OCI-LY7 (cell line): ENCODE results near the gene EXOSC6.
"Not testable (repeated sequence)": the region's sequence is repeated elsewhere in the genome, so short reads cannot be mapped to it uniquely, and the experiment has no call there.

Experiments
- EZH2phosphoT487 ChIP-seq: fragments of 200-600 bp; sonication (generic); IDR thresholded peaks from 2 replicates; pipeline ENCODE4 v1.6.1; 2018; ENCODE audit warnings: low read depth, borderline replicate concordance, mild to moderate bottlenecking, mixed run types, antibody characterized with exemption, low read length, moderate library complexity, mixed read lengths
- TF ChIP-seq, protein P1 (sequence below): fragments of 200-600 bp; sonication (generic); conservative IDR thresholded peaks from 2 replicates; pipeline ENCODE4 v1.5.1; 2014; ENCODE audit warnings: mild to moderate bottlenecking, antibody characterized with exemption, low read length, moderate library complexity, mixed read lengths

DNA sequence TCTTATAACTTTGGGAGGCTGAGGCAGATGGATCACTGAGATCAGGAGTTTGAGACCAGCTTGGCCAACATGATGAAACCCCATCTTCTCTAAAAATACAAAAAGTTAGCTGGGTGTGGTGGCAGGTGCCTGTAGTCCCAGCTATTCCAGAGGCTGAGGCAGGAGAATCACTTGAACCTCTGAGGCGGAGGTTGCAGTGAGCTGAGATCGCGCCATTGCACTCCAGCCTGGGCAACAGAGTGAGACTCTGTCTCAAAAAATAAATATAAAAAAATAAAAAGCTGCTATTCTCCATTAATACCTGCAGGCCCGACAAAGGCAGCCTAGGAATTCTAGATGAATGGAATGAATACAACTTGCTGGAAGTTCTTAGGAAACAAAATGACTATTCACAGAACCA, 2.0 kb downstream of the EXOSC6 start:
- TF ChIP-seq, protein P1, sequence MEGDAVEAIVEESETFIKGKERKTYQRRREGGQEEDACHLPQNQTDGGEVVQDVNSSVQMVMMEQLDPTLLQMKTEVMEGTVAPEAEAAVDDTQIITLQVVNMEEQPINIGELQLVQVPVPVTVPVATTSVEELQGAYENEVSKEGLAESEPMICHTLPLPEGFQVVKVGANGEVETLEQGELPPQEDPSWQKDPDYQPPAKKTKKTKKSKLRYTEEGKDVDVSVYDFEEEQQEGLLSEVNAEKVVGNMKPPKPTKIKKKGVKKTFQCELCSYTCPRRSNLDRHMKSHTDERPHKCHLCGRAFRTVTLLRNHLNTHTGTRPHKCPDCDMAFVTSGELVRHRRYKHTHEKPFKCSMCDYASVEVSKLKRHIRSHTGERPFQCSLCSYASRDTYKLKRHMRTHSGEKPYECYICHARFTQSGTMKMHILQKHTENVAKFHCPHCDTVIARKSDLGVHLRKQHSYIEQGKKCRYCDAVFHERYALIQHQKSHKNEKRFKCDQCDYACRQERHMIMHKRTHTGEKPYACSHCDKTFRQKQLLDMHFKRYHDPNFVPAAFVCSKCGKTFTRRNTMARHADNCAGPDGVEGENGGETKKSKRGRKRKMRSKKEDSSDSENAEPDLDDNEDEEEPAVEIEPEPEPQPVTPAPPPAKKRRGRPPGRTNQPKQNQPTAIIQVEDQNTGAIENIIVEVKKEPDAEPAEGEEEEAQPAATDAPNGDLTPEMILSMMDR = not testable (repeated sequence)
- TF ChIP-seq EZH2phosphoT487 = not testable (repeated sequence)
